Hepatocyte (in vitro differentiated cells): ENCODE measurements around the gene MAPK14.

Experiments used
- EZH2 ChIP-seq: fragments of 200-600 bp; sonication (generic); IDR thresholded peaks from 2 replicates; pipeline ENCODE4 v1.6.1; 2016; ENCODE audit warnings: antibody characterized with exemption, mild to moderate bottlenecking, borderline replicate concordance
- EZH2phosphoT487 ChIP-seq: fragments of 200-600 bp; sonication (generic); IDR thresholded peaks from one replicate; pipeline ENCODE4 v1.6.1; 2018; ENCODE audit warnings: antibody characterized with exemption, mild to moderate bottlenecking, low read depth, moderate library complexity; ENCODE audit not compliant: unreplicated experiment, severe bottlenecking
- TF ChIP-seq, protein P1 (sequence below): fragments of 200-600 bp; sonication (generic); IDR thresholded peaks from 2 replicates; pipeline ENCODE4 v1.5.1; 2016; ENCODE audit warnings: antibody characterized with exemption, mild to moderate bottlenecking; ENCODE audit not compliant: poor library complexity

DNA sequence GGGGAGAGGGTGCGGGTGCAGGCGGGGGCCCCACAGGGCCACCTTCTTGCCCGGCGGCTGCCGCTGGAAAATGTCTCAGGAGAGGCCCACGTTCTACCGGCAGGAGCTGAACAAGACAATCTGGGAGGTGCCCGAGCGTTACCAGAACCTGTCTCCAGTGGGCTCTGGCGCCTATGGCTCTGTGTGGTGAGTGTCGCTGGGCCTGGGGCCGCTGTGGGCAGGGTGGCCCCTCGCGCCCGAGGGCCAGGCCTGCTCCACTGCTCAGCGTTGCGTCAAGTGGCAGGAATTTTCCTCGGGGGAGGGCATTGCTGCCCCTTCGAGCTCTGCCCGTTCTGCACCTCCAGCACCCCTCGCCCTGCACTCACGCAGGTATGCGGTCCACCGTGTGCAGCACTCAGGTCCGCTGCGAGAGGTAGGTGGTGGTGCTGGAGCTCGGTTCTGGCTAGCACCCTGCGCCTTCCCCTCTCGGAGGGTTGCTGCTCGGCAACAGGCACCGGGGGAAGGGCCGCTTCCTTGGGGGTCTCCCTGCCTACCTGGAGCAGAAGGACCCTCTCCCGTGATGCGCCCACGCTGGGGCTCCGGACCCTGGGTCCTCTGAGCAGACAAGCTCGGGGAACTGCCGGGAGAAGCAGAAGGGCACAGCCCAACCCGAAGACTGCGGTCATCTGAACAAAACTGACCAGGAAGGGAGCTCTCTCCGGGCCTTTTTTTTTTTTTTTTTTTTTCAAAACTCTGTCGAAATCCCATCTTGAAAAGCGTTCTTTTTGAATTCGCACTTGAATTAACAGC is 674 bp downstream of the MAPK14 start:
- TF ChIP-seq EZH2 (no peak), EZH2phosphoT487 (no peak)
- TF ChIP-seq, protein P1, sequence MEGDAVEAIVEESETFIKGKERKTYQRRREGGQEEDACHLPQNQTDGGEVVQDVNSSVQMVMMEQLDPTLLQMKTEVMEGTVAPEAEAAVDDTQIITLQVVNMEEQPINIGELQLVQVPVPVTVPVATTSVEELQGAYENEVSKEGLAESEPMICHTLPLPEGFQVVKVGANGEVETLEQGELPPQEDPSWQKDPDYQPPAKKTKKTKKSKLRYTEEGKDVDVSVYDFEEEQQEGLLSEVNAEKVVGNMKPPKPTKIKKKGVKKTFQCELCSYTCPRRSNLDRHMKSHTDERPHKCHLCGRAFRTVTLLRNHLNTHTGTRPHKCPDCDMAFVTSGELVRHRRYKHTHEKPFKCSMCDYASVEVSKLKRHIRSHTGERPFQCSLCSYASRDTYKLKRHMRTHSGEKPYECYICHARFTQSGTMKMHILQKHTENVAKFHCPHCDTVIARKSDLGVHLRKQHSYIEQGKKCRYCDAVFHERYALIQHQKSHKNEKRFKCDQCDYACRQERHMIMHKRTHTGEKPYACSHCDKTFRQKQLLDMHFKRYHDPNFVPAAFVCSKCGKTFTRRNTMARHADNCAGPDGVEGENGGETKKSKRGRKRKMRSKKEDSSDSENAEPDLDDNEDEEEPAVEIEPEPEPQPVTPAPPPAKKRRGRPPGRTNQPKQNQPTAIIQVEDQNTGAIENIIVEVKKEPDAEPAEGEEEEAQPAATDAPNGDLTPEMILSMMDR, result no peak
